Gastroesophageal sphincter (tissue), 4 donors: Measurements from ENCODE around the gene SPRING1. TPM values are rescaled to one million over a fixed set of nuclear protein-coding genes. Genes with fewer than 3 reads are reported as not detected.
"Not testable (repeated sequence)": the region's sequence is repeated elsewhere in the genome, so short reads cannot be mapped to it uniquely, and the experiment has no call there.

ENCODE experiments used
- ATAC-seq: fragments of 150-250 bp; one replicate; pipeline ENCODE4 v1.9.1; 2016; ENCODE audit warnings: mild to moderate bottlenecking, moderate library complexity
- H3K27ac ChIP-seq, 4 donors: fragments of 200-600 bp; sonication (generic) in 3 of 4; 1 replicate in 3 of 4; 2 replicates in 1 of 4; pipeline ENCODE4 v1.5.1; 2016 to 2019
- H3K27me3 ChIP-seq: fragments of 200-600 bp; sonication (generic); one replicate; pipeline ENCODE4 v1.5.1; 2019
- H3K36me3 ChIP-seq, 2 donors: fragments of 200-600 bp; sonication (generic); one replicate each; pipeline ENCODE4 v1.5.1; 2019; ENCODE audit warnings: control low read depth in 1 of 2
- H3K4me1 ChIP-seq, 3 donors: fragments of 200-600 bp; sonication (generic); 1 replicate in 2 of 3; 2 replicates in 1 of 3; pipeline ENCODE4 v1.5.1; 2016 to 2019; ENCODE audit warnings: control low read depth in 2 of 3
- H3K4me3 ChIP-seq, 2 donors: fragments of 200-600 bp; sonication (generic); one replicate each; pipeline ENCODE4 v1.5.1; 2019; ENCODE audit warnings: mild to moderate bottlenecking in 1 of 2, moderate library complexity in 1 of 2
- H3K9me3 ChIP-seq, 3 donors: fragments of 200-600 bp; sonication (generic); one replicate each; pipeline ENCODE4 v1.5.1; 2017 to 2019; ENCODE audit warnings: control low read depth in 2 of 3
- CTCF ChIP-seq, 4 experiments: fragments of 200-600 bp in 2 of 4; fragments of 450-650 bp in 2 of 4; sonication (generic) in 1 of 4; IDR thresholded peaks; one replicate each; pipeline ENCODE4 v1.5.1; 2017 to 2019; ENCODE audit warnings: antibody characterized with exemption in 4 of 4, mild to moderate bottlenecking in 2 of 4, moderate library complexity in 2 of 4
- EP300 ChIP-seq: sonication (generic); formaldehyde crosslinking; IDR thresholded peaks from one replicate; pipeline ENCODE4 v1.6.1; 2017; ENCODE audit warnings: antibody characterized with exemption, mild to moderate bottlenecking
- POLR2A ChIP-seq, 2 donors: fragments of 450-650 bp; IDR thresholded peaks; one replicate each; pipeline ENCODE4 v1.6.1; 2017; ENCODE audit warnings: antibody characterized with exemption in 2 of 2, mild to moderate bottlenecking in 2 of 2, moderate library complexity in 1 of 2
- POLR2AphosphoS5 ChIP-seq: sonication (generic); formaldehyde crosslinking; IDR thresholded peaks from one replicate; pipeline ENCODE4 v1.6.1; 2017; ENCODE audit warnings: antibody characterized with exemption
- WGBS, 2 donors: methylation state at CpG; one replicate each; pipeline ENCODE4 v1.1.5; 2018; ENCODE audit warnings: low coverage in 1 of 2; 5-methylcytosine and 5-hydroxymethylcytosine counted together
- total RNA-seq, 4 donors: library from RNA; depleted of rRNA; stranded (reverse); fragments of >200 nt; gene quantifications; one replicate each; pipeline ENCODE4 v1.1.0, GENCODE V29; 2016

The SPRING1 gene
- total RNA-seq, 4 donors from 2014 or later = 5.8 to 18.7 (median 13.4) TPM

DNA sequence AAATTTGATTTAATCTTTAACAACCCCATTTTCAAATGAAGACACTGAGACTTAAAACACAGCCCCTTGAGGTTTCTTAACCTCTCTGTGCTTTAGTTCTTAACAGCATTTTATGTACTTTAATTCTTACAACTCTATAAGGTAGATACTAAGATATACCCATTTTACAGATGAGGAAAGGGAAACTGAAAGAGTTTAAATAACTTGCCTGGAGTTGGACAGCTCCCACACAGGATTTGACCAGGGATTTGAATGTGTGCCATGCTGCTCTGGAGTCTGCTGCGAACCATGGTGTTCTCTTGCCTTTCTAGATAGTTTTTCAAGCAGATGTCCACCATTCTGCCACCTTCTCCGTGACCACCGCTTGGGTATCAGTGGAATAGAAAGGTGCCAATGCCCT, 28.4 kb upstream of the SPRING1 start:
- H3K36me3 ChIP-seq = no peaks in the 10 kb centered on the region
- ATAC-seq = no peak
- H3K27ac ChIP-seq = no peak overlapping the region
- H3K4me3 ChIP-seq = no peak overlapping the region
- H3K9me3 ChIP-seq = no peaks in the 10 kb centered on the region
- WGBS, 2 donors = 98 to 100% methylated on average over 3 of the region's 3 CpGs
- no peaks in the 10 kb centered on the region for H3K4me1 ChIP-seq
- no peaks in the 10 kb centered on the region for H3K27me3 ChIP-seq
- TF ChIP-seq POLR2A (IDR thresholded peaks at IDR 0.05) (no peak), EP300 (no peak), CTCF (IDR thresholded peaks at IDR 0.05) (no peak), POLR2AphosphoS5 (no peak)

GRCh38 chr12:116765271-116765670, 27.4 kb upstream of the SPRING1 start:
- Histone ChIP-seq H3K4me3 (no peak overlapping the region), H3K9me3 (no peaks in the 10 kb centered on the region), H3K36me3 (no peaks in the 10 kb centered on the region), H3K27me3 (no peaks in the 10 kb centered on the region), H3K27ac (no peak overlapping the region), H3K4me1 (no peaks in the 10 kb centered on the region)
- no peak for ATAC-seq
- TF ChIP-seq POLR2A (IDR thresholded peaks at IDR 0.05) (no peak), CTCF (IDR thresholded peaks at IDR 0.05) (no peak), EP300 (no peak), POLR2AphosphoS5 (no peak)
- 55% methylated on average over 5 of the region's 5 CpGs; no CpG with 5 or more reads in 1 of the 2 donors for WGBS, 2 donors

DNA sequence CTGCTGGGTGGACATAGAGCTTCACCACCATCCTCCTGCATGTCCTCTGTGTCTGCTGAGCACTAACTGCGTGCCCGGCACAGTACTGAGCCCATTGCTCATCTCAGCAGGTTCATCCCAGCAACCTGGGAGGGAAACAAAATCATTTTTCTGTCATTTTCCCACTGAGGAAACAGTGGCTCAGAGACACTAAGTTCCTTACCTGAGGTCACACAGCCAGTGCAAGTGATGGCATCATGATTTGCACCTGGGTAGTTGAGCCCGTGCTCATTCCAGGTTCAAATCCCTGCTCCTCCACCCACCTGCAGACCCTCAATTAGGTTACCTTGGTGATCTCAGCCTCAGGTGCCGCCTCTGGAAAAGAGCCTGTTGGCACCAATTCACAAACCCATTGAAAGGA, 23.6 kb upstream of the SPRING1 start:
- H3K4me3 ChIP-seq = no peak overlapping the region
- no peaks in the 10 kb centered on the region for H3K36me3 ChIP-seq
- H3K27ac ChIP-seq = no peak overlapping the region
- 93 to 100% methylated on average over 2 of the region's 4 CpGs for WGBS, 2 donors
- no peaks in the 10 kb centered on the region for H3K9me3 ChIP-seq
- TF ChIP-seq CTCF (IDR thresholded peaks at IDR 0.05) = no peak
- H3K4me1 ChIP-seq = no peaks in the 10 kb centered on the region
- no peak for ATAC-seq
- no peaks in the 10 kb centered on the region for H3K27me3 ChIP-seq

DNA sequence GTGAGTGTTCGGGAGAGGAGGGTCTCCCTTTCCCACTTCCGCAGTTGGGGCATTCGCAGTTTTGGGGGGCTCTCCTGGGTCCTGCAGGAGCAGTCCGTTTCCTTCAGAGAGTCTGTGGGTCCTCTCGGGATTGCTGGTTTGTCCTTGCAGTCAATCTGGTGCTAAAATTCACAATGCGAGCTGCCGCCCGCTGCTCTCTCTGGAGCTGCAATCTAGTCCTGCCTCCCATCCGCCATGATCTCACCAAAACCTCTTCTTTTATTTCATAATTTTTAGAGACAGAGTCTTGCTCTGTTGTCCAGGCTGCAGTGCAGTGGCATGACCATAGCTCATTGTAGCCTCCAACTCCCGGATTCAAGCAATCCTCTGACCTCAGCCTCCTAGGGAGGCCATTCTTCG, 22.8 kb upstream of the SPRING1 start:
- no peak for TF ChIP-seq CTCF (IDR thresholded peaks at IDR 0.05)
- TF ChIP-seq POLR2AphosphoS5 = no peak
- no peak for TF ChIP-seq EP300
- no peak for TF ChIP-seq POLR2A (IDR thresholded peaks at IDR 0.05)
- Histone ChIP-seq H3K27ac (no peak overlapping the region), H3K36me3 (no peaks in the 10 kb centered on the region), H3K27me3 (no peaks in the 10 kb centered on the region), H3K4me3 (no peak overlapping the region), H3K4me1 (no peaks in the 10 kb centered on the region), H3K9me3 (no peaks in the 10 kb centered on the region)
- ATAC-seq = no peak
- 80 to 89% methylated on average over 9 to 10 of the region's 11 CpGs for WGBS, 2 donors

DNA sequence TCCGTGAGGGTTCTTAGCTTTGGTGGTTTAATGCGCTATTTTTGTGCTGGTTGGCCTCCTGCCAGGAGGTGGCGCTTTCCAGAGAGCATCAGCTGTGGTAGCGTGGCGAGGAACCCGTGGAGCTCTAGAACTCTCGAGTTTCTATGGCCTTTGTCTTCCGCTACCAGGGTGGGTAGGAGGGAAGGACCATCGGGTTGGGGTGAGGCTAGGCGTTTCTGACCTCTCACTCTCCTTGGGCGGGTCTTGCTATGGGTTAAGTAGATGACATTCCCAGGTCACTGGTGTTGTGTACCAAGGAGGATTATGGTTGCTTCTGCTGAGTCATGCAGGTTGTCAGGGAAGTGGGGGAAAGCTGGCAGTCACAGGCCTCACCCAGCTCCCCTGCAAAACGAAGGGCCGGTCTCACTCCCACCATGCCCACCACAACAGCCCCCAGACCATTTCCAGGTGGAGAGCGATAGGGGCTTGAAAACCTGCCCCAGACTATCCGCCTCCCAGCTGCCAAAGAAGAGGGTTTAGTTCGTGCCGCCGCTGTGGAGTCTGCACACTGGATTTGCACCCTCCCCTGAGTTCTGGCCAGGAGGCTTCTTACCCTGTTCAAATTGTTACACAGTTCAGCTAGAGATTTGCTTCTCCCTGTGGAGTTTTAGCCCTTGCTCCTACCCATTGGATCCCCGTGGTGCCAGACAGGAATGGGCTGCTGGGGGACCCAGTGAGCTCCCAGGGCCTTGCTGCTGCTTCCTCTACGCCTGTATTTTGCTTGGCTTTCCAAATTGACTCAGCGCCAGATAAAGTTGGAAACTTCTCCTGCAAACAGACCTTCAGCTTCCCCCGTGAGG, 22.1 kb upstream of the SPRING1 start:
- WGBS, 2 donors = 75 to 100% methylated on average over 1 to 7 of the region's 22 CpGs
- Histone ChIP-seq H3K27me3 (no peaks in the 10 kb centered on the region), H3K4me3 (no peak overlapping the region), H3K9me3 (no peaks in the 10 kb centered on the region), H3K27ac (no peak overlapping the region), H3K36me3 (no peaks in the 10 kb centered on the region), H3K4me1 (no peaks in the 10 kb centered on the region)
- ATAC-seq = no peak
- no peak for TF ChIP-seq POLR2A (IDR thresholded peaks at IDR 0.05)
- TF ChIP-seq EP300 = no peak
- TF ChIP-seq POLR2AphosphoS5 = no peak
- no peak for TF ChIP-seq CTCF (IDR thresholded peaks at IDR 0.05)

DNA sequence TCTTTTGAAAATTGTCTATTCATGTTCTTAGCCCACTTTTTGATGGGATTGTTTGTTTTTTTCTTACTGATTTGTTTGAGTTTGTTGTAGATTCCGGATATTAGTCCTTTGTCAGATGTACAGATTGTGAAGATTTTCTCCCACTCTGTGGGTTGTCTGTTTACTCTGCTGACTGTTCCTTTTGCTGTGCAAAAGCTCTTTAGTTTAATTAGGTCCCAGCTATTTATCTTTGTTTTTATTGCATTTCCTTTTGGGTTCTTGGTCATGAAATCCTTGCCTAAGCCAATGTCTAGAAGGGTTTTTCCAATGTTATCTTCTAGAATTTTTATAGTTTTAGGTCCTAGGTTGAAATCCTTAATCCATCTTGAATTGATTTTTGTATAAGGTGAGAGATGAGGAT, 16.9 kb upstream of the SPRING1 start:
- H3K36me3 ChIP-seq, H3K9me3 ChIP-seq, ATAC-seq, H3K27ac ChIP-seq, H3K4me3 ChIP-seq, H3K4me1 ChIP-seq, H3K27me3 ChIP-seq: not testable (repeated sequence)
- 78% methylated on average over 1 of the region's 1 CpG; no CpG with 5 or more reads in 1 of the 2 donors for WGBS, 2 donors

DNA sequence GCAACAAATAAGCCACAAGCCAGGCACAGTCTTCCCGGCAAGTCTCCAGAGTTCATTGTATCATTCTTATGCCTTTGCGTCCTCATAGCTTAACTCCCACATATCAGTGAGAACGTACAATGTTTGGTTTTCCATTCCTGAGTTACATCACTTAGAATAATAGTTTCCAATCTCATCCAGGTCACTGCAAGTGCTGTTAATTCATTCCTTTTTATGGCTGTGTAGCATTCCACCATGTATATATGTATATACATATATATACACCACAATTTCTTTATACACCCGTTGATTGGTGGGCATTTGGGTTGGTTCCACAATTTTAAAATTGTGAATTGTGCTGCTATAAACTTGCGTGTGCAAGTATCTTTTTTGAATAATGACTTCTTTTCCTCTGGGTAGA, 16.2 kb upstream of the SPRING1 start:
- not testable (repeated sequence) for H3K9me3 ChIP-seq, H3K36me3 ChIP-seq, H3K4me3 ChIP-seq, H3K27ac ChIP-seq, H3K27me3 ChIP-seq, H3K4me1 ChIP-seq, ATAC-seq
- WGBS, 2 donors = 79 to 93% methylated on average over 3 to 5 of the region's 5 CpGs
